Measurements from ENCODE around the gene LYRM2. TPM values are rescaled to one million over a fixed set of nuclear protein-coding genes. Genes with fewer than 3 reads are reported as not detected.

Gene LYRM2
- total and polyA plus RNA-seq, 2 of the 8 experiments (the other 6 are each of a cell fraction or from before 2014, with no cell fraction given) = 7.3 to 25.7 TPM

GRCh38 chr6:89554106-89554505 lies 84.4 kb downstream of the LYRM2 start:
- DNase-seq (ENCODE audit: low read depth in 1 of 2, low spot score in 2 of 2) = no peak
- no peak overlapping the region for H3K14ac ChIP-seq (ENCODE audit: insufficient read length)
- ChIA-PET CTCF (ENCODE audit: partially characterized antibody) (interaction anchor here (1.1 to 1.6 kb wide), 4 partner anchors 8 to 571 kb away, joined by 3 to 4 read pairs (median 3); no protein-coding TSS in a partner anchor), POLR2A (ENCODE audit: partially characterized antibody) (interaction anchor here (0.6 kb wide), 1 partner anchor 362 kb away, joined by 3 read pairs; no protein-coding TSS in a partner anchor)
- no peak overlapping the region for H2AFZ ChIP-seq (ENCODE audit: low read length)
- no peak overlapping the region for H2BK120ac ChIP-seq (replicated peaks; ENCODE audit: low read depth, low read length)
- H3K4me2 ChIP-seq (ENCODE audit: insufficient read depth in 1 of 2, low read depth in 2 of 2, low read length in 2 of 2) = no peak overlapping the region
- no peak overlapping the region for H2BK20ac ChIP-seq (ENCODE audit: low read length)
- no peak overlapping the region for H3K9ac ChIP-seq (replicated peaks in 1 of 4; ENCODE audit: extremely low read depth in 1 of 4, low read depth in 3 of 4, low read length in 3 of 4)
- H2AK5ac ChIP-seq (ENCODE audit: low read depth, low read length) = no peak overlapping the region
- no peak overlapping the region for H3K27ac ChIP-seq (ENCODE audit: low read depth, low read length)
- no peaks in the 10 kb centered on the region for H3K79me1 ChIP-seq (ENCODE audit: low read depth, low read length)
- H3K4ac ChIP-seq (replicated peaks; ENCODE audit: insufficient read length, low read depth, low read length) = no peak overlapping the region
- no peak overlapping the region for H3K23ac ChIP-seq (ENCODE audit: insufficient read length)
- H3K9me3 ChIP-seq (ENCODE audit: insufficient read depth in 2 of 2, low read depth in 1 of 2, low read length in 1 of 2) = peaks cover 12 to 17% of the 10 kb centered on the region in 2 experiments
- no peak overlapping the region for H4K91ac ChIP-seq (replicated peaks; ENCODE audit: insufficient read length, low read length)
- no peaks in the 10 kb centered on the region for H4K20me1 ChIP-seq (replicated peaks in 1 of 2; ENCODE audit: control insufficient read depth in 1 of 2, insufficient read depth in 2 of 2, low read length in 2 of 2)
- no peak overlapping the region for H2BK12ac ChIP-seq (ENCODE audit: low read depth, low read length)
- H2BK15ac ChIP-seq (ENCODE audit: low read length) = no peak overlapping the region
- H3K27me3 ChIP-seq (replicated peaks in 1 of 4; ENCODE audit: control insufficient read depth in 3 of 4, extremely low read depth in 1 of 4, insufficient read depth in 3 of 4, low read length in 3 of 4) = peaks cover 0 to 3% (median 0%) of the 10 kb centered on the region in 4 experiments; a peak in 1 of 7 replicates
- H3K23me2 ChIP-seq (ENCODE audit: low read depth, low read length) = no peaks in the 10 kb centered on the region
- H3K18ac ChIP-seq (ENCODE audit: extremely low read depth, low read length) = no peak overlapping the region
- FAIRE-seq = no peak
- no peak for TF ChIP-seq CTCF (IDR thresholded peaks at IDR 0.05; ENCODE audit: control extremely low read depth in 1 of 3, insufficient read depth in 1 of 3, low read depth in 1 of 3, low read length in 3 of 3)
- TF ChIP-seq POLR2A (IDR thresholded peaks at IDR 0.05; ENCODE audit: control extremely low read depth in 1 of 2, low read depth in 2 of 2, low read length in 2 of 2) = no peak
- no peak for TF ChIP-seq SP2 (IDR thresholded peaks at IDR 0.05; ENCODE audit: low read length)
- TF ChIP-seq KDM5A (IDR thresholded peaks at IDR 0.05; ENCODE audit: low read length) = no peak
- no peak for TF ChIP-seq TBP (IDR thresholded peaks at IDR 0.05; ENCODE audit: low read depth, low read length)
- no peak for TF ChIP-seq KDM4A (IDR thresholded peaks at IDR 0.05; ENCODE audit: low read depth, low read length, severe bottlenecking)
- no peak for TF ChIP-seq CHD2 (IDR thresholded peaks at IDR 0.05; ENCODE audit: low read length)
- no peaks in the 10 kb centered on the region for H3K79me2 ChIP-seq (ENCODE audit: control insufficient read depth in 1 of 2, insufficient read depth in 2 of 2, low read length in 2 of 2)
- no peak overlapping the region for H4K5ac ChIP-seq (ENCODE audit: insufficient read length, low read depth, low read length)
- peaks cover 2 to 10% (median 8%) of the 10 kb centered on the region in 4 experiments; a peak in 6 of 7 replicates for H3K4me1 ChIP-seq (replicated peaks in 1 of 4; ENCODE audit: control insufficient read depth in 3 of 4, insufficient read depth in 4 of 4, low read length in 3 of 4)
- no peak overlapping the region for H3K56ac ChIP-seq (replicated peaks; ENCODE audit: insufficient read length, low read depth, low read length)
- no peak overlapping the region for H3K4me3 ChIP-seq (ENCODE audit: extremely low read depth in 1 of 4, insufficient read depth in 2 of 4, low read depth in 3 of 4, low read length in 4 of 4)
- no peak overlapping the region for H2BK5ac ChIP-seq (ENCODE audit: low read depth, low read length)
- no peaks in the 10 kb centered on the region; a peak in 1 of 8 replicates for H3K36me3 ChIP-seq (ENCODE audit: control insufficient read depth in 2 of 4, insufficient read depth in 4 of 4, low read length in 3 of 4)
- WGBS, 2 experiments (ENCODE audit: extremely low coverage in 1 of 2, insufficient coverage in 1 of 2, insufficient read length in 1 of 2, insufficient replicate concordance in 2 of 2, low coverage in 1 of 2, low lambda C conversion rate in 2 of 2, missing lambda C conversion rate in 1 of 2) = 97% methylated on average over 5 of the region's 5 CpGs; no CpG with 5 or more reads in 1 of the 2 experiments
- no peak overlapping the region for H4K8ac ChIP-seq (ENCODE audit: extremely low read depth, insufficient read depth, low read length)
